Sigmoid colon (tissue), 7 donors: Measurements from ENCODE around the gene CTBP2. TPM values are rescaled to one million over a fixed set of nuclear protein-coding genes. Genes with fewer than 3 reads are reported as not detected.

ENCODE experiments used
- DNase-seq: peaks from one replicate; pipeline ENCODE4 v3.0.0-alpha.2; 2019
- H3K27ac ChIP-seq, 4 donors: fragments of 200-600 bp; sonication (generic); one replicate each; pipeline ENCODE4 v1.5.1; 2016 to 2019; ENCODE audit warnings: mild to moderate bottlenecking in 1 of 4
- H3K27me3 ChIP-seq, 3 donors: fragments of 200-600 bp; sonication (generic); one replicate each; pipeline ENCODE4 v1.5.1; 2019; ENCODE audit warnings: mild to moderate bottlenecking in 1 of 3
- H3K36me3 ChIP-seq, 4 donors: fragments of 200-600 bp; sonication (generic); one replicate each; pipeline ENCODE4 v1.5.1; 2016 to 2019
- H3K4me1 ChIP-seq, 4 donors: fragments of 200-600 bp; sonication (generic); one replicate each; pipeline ENCODE4 v1.5.1; 2017 to 2019
- H3K4me3 ChIP-seq, 4 donors: fragments of 200-600 bp; sonication (generic); one replicate each; pipeline ENCODE4 v1.5.1; 2017 to 2019; ENCODE audit warnings: mild to moderate bottlenecking in 2 of 4, moderate library complexity in 1 of 4
- H3K9me3 ChIP-seq, 4 donors: fragments of 200-600 bp in 3 of 4; sonication (generic) in 3 of 4; one replicate each; pipeline versions ENCODE4 v1.5.1 to v1.6.1; 2013 to 2019
- CTCF ChIP-seq, 4 experiments: fragments of 450-650 bp in 3 of 4; fragments of 200-600 bp in 1 of 4; IDR thresholded peaks; one replicate each; pipeline ENCODE4 v1.5.1; 2016 to 2019; ENCODE audit warnings: antibody characterized with exemption in 4 of 4, mild to moderate bottlenecking in 3 of 4, moderate library complexity in 2 of 4
- EP300 ChIP-seq, 4 donors: sonication (generic); formaldehyde crosslinking; IDR thresholded peaks; one replicate each; pipeline ENCODE4 v1.6.1; 2017; ENCODE audit warnings: antibody characterized with exemption in 4 of 4
- POLR2A ChIP-seq, 2 donors: fragments of 450-650 bp; IDR thresholded peaks; one replicate each; pipeline ENCODE4 v1.6.1; 2016; ENCODE audit warnings: antibody characterized with exemption in 2 of 2, mild to moderate bottlenecking in 2 of 2, moderate library complexity in 2 of 2
- POLR2AphosphoS5 ChIP-seq, 4 donors: sonication (generic); formaldehyde crosslinking; IDR thresholded peaks; one replicate each; pipeline ENCODE4 v1.6.1; 2017; ENCODE audit warnings: antibody characterized with exemption in 4 of 4
- WGBS, 2 donors: extraction: QIAGEN DNeasy Blood & Tissue Kit; methylation state at CpG; one replicate each; pipeline ENCODE4 v1.1.7; 2013; 5-methylcytosine and 5-hydroxymethylcytosine counted together
- intact Hi-C: fragments of 100-400 bp; cut with DNase I; formaldehyde crosslinking; loops from one replicate; pipeline ENCODE4 v1.15.1; 2023
- polyA plus RNA-seq, 3 donors: library from polyadenylated mRNA; stranded (reverse); fragments of 200-250 nt; gene quantifications; one replicate each; pipeline ENCODE4 v1.2.3, GENCODE V29; 2013
- small RNA-seq, 3 donors: library from RNA; depleted of rRNA; stranded (forward); fragments of <200 nt; gene quantifications; one replicate each; pipeline ENCODE3, GENCODE V24; 2016
- total RNA-seq, 4 donors: library from RNA; depleted of rRNA; stranded (reverse); fragments of >200 nt; gene quantifications; one replicate each; pipeline ENCODE4 v1.1.0, GENCODE V29; 2016
- donor health status: healthy with polysubstance abuse.
- donor health status: Bipolar disorder and iron deficiency.
- donor health status: healthy.

The CTBP2 gene
- total and polyA plus RNA-seq, 7 donors, result 31.2 to 62.4 (median 52.0) TPM

DNA sequence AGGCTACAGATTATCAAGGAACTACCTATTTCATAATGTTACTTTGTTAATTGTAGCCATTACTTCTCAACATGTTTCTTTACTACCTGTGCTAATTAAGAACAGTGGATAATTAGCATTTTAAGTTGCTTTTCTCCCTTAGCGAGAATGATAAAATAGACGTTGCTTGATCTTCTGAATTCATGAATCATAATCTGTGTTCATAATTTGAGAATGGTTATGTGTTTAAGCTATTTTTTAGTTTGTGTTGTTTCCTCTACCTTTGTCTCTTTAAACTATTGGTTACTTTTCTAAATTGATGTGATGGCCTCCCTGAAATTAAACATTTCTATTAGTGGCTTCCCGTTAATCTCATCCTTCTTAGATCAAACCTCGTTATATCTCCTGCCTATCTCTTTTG lies 218.5 kb downstream of the CTBP2 start, which contains the start of gene ZRANB1:
Gene ZRANB1 (plus strand): TSS at position 301 of the 400 bp plus-strand sequence. CDS start 371 bp downstream, outside the sequence.
- WGBS, 2 donors, result 87 to 93% methylated on average over 4 of the region's 4 CpGs
- no peak for TF ChIP-seq EP300 (IDR thresholded peaks at IDR 0.05)
- Histone ChIP-seq H3K9me3 (no peaks in the 10 kb centered on the region), H3K27ac (peak within 1 kb of the TSS in 2 of 4 donors; percentile 25 to 35), H3K27me3 (no peaks in the 10 kb centered on the region), H3K36me3 (no peaks in the 10 kb centered on the region), H3K4me3 (no peak within 1 kb of the TSS), H3K4me1 (peaks cover 0 to 72% (median 65%) of the 10 kb centered on the region in 4 donors)
- DNase-seq, result no peak
- intact Hi-C loops, result no loop called here

DNA sequence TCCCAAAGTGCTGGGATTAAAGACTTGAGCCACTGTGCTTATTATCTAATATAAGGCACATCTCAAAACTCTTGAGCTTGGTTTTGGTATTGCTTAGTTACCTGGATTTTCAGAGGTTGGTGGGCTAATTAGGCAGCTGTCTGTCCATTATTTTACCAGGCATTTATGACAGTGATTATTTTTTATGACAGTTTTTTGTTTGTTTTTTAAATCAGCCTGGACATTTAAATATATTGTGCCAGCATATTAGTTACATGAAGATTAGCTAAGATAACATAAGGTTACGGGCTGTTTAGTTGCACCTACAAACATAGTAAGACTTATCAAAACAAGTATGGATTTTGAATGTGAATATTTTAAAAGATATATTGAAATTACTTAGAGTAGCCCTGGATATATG lies 221.1 kb downstream of the CTBP2 start:
- Histone ChIP-seq H3K4me1 (peaks cover 0 to 62% (median 50%) of the 10 kb centered on the region in 4 donors), H3K27ac (no peak overlapping the region), H3K27me3 (no peaks in the 10 kb centered on the region), H3K4me3 (no peak overlapping the region), H3K9me3 (no peaks in the 10 kb centered on the region), H3K36me3 (no peaks in the 10 kb centered on the region)
- DNase-seq, result no peak
- WGBS, 2 donors, result 62 to 84% methylated on average over 1 of the region's 1 CpG
- TF ChIP-seq EP300 (IDR thresholded peaks at IDR 0.05), result no peak
- TF ChIP-seq POLR2AphosphoS5 (IDR thresholded peaks at IDR 0.05), result no peak
- no peak for TF ChIP-seq POLR2A (IDR thresholded peaks at IDR 0.05)
- no peak for TF ChIP-seq CTCF (IDR thresholded peaks at IDR 0.05)
- intact Hi-C loops, result no loop called here

GRCh38 chr10:124936813-124937212 lies 223.6 kb downstream of the CTBP2 start:
- no peaks in the 10 kb centered on the region for H3K9me3 ChIP-seq
- H3K36me3 ChIP-seq, result no peaks in the 10 kb centered on the region
- H3K4me1 ChIP-seq, result peaks cover 0 to 37% (median 27%) of the 10 kb centered on the region in 4 donors
- no peaks in the 10 kb centered on the region for H3K27me3 ChIP-seq
- 95% methylated on average over 7 of the region's 7 CpGs for WGBS, 2 donors
- H3K27ac ChIP-seq, result no peak overlapping the region
- intact Hi-C loops, result no loop called here
- no peak for TF ChIP-seq EP300 (IDR thresholded peaks at IDR 0.05)
- no peak for TF ChIP-seq POLR2A (IDR thresholded peaks at IDR 0.05)
- no peak for TF ChIP-seq CTCF (IDR thresholded peaks at IDR 0.05)
- no peak for TF ChIP-seq POLR2AphosphoS5 (IDR thresholded peaks at IDR 0.05)
- no peak overlapping the region for H3K4me3 ChIP-seq
- no peak for DNase-seq

GRCh38 chr10:124935946-124936345 lies 224.4 kb downstream of the CTBP2 start:
- no peaks in the 10 kb centered on the region for H3K9me3 ChIP-seq
- intact Hi-C loops, result no loop called here
- no peaks in the 10 kb centered on the region for H3K27me3 ChIP-seq
- no peak for DNase-seq
- WGBS, 2 donors, result 84 to 89% methylated on average over 2 of the region's 2 CpGs
- peaks cover 0 to 30% (median 22%) of the 10 kb centered on the region in 4 donors for H3K4me1 ChIP-seq
- H3K4me3 ChIP-seq, result no peak overlapping the region
- no peaks in the 10 kb centered on the region for H3K36me3 ChIP-seq
- no peak overlapping the region for H3K27ac ChIP-seq
- TF ChIP-seq EP300 (IDR thresholded peaks at IDR 0.05), result no peak
- TF ChIP-seq CTCF (IDR thresholded peaks at IDR 0.05), result no peak
- no peak for TF ChIP-seq POLR2A (IDR thresholded peaks at IDR 0.05)
- TF ChIP-seq POLR2AphosphoS5 (IDR thresholded peaks at IDR 0.05), result no peak

Small RNAs within 50 kb of the gene (small RNA-seq; reads per million reads assigned to genes)
- 0 reads per million in 3 donors for gene MIR4296
- gene MRPS21P6, result 0 reads per million in 3 donors

Other genes with a start within 250 kb of the CTBP2 start
- 10 to 100 TPM; 38.0 to 49.0 (median 41.0) TPM for gene ZRANB1, start 218.4 kb downstream of the CTBP2 start, total RNA-seq
- gene ZRANB1, start 218.4 kb downstream of the CTBP2 start, polyA plus RNA-seq, result 1 to 10 TPM; 6.7 to 9.6 (median 7.6) TPM